HG03280 (cell line): Measurements from ENCODE around the gene HSDL2.
A peak's percentile ranks its signal among the peaks of the same experiment; 100 is the strongest.

Source experiments
- ATAC-seq: cut with Tn5 transposase; IDR thresholded peaks from one replicate; pipeline ENCODE4 v1.9.1; 2021; ENCODE audit warnings: mild to moderate bottlenecking, moderate library complexity; ENCODE audit not compliant: unreplicated experiment

The HSDL2 gene

GRCh38 chr9:112443636-112444035 is 63.7 kb downstream of the HSDL2 start:
- ATAC-seq: no peak

DNA sequence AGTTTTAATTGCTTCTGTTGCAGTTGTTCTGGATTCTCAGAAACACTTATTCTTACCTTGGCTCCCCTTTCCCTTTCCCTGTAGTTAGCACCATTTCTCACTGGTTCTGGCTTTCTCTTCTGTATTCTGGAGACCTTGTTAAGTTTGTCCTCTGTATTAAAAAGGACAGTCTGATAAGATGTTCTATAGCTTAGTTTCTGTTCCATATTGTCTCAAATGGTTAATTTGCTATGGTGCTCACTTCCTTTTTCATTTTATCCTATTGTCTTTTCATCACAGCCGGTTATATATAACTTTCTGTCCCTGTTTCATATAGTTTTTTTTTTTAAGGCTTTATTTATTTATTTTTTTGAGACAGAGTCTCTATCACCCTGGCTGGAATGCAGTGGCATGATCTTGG is 65.3 kb downstream of the HSDL2 start:
- no peak for ATAC-seq

DNA sequence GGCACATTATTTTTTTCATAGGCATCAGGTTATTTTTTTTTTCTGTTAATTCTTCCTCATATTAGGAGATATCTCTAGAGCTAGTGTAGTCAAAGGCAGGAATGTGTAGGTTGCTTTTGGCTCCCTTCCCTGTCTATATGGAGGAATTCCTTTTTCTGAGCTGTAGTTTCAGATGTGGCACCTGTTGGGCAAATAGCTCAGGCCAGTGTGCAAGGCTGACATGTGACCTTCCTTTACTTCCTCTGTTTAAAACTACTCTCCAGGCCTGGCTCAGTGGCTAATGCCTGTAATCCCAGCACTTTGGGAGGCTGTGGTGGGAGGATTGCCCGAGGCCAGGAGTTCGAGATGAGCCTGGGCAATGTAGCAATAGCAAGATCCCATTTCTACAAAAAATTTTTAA is 66.2 kb downstream of the HSDL2 start:
- ATAC-seq: no peak

DNA sequence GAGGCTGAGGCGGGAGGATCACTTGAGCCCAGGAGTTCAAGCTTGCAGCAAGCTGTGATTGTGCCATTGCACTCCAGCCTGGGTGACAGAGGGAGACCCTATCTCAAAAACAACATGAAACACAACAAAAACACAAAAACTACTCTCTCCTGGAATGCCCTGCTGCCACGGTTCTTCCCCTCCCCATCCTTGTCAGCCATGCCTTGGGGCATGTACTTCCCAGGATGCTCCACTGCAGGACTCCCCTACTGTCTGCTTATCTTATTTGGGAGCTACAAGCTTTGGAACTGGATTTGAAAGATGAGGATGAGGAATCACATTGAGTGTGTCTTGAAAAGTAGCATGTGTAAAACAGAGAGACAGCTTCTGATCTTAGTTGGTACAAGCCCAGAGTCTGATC is 66.6 kb downstream of the HSDL2 start:
- no peak for ATAC-seq

- ATAC-seq: no peak
Measured at GRCh38 chr9:112447283-112447761, 67.4 kb downstream of the HSDL2 start.

GRCh38 chr9:112462855-112463254 is 82.9 kb downstream of the HSDL2 start:
- no peak for ATAC-seq

DNA sequence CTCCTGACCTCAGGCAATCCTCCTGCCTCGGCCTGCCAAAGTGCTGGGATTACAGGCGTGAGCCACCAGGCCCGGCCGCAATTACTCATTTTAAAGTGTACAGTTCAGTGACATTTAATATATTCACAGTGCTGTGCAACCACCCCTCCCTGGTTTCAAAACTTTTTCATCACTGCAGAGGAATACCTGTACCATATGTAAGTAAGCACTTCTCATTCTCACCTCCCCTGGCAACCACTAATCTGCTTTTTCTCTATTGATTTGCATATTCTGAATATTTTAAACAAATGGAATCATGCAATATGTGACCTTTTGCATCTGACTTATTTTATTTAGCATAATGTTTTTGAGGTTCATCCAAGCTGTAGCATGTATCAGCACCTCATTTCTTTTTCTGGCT is 85.4 kb downstream of the HSDL2 start:
- no peak for ATAC-seq

DNA sequence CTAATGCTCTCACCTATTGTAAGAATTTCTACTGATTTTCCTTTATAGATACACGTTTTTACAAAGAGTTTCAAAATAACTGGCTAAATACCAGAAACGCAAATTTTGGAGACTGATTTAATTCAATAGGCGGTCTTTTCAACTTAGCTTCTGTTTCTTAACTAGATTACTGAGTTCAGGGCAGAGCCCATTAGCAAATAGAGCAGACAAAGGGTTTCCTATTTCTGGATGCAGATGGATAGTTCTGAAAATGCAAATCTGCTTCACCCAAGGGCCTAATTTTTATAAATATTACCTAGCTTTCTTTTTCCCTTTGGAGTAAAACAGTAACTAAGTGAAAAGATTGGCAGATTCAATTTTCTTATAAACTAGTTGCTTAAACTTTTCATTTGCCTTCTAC is 93.1 kb downstream of the HSDL2 start:
- ATAC-seq: no peak

- no peak for ATAC-seq
Measured at GRCh38 chr9:112473986-112474385, 94.1 kb downstream of the HSDL2 start.

DNA sequence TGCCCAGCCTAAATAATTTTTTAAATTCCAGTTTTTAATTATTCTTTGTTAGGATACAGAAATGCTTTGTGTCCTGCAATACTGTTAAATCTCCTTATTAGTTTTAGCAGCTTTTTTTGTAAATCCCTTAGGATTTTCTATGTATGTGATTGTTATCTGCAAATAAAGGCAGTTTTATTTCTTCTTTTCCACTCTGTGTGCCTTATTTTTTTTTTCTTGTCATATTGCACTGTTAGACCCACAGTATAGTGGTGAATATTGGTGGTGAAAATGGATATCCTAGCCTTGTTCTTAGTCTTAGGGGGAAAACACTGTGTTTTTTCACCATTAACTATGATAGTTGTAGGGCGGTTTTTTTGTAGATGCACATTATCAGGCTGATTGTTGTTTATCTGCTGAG is 95.4 kb downstream of the HSDL2 start:
- no peak for ATAC-seq

DNA sequence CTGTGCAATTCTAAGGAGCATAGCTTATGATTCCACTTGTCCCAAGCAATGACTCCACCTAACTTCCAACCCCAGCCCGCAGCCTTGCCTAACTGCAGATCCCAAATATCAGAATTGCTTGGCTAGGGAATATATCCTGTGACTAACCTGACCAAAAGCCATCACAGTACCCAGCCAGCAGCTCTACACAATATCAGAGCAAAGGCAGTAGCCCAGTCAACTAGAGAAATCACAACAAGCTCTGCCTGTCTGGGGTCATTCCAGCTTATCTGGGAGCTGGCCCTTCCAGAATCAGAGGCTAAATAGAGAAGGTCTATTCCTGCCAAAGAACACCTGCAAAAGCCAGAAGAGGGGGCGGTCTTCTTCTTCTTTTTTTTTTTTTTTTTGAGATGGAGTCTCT is 97.4 kb downstream of the HSDL2 start:
- no peak for ATAC-seq

GRCh38 chr9:112479221-112479620 is 99.3 kb downstream of the HSDL2 start:
- ATAC-seq: no peak

DNA sequence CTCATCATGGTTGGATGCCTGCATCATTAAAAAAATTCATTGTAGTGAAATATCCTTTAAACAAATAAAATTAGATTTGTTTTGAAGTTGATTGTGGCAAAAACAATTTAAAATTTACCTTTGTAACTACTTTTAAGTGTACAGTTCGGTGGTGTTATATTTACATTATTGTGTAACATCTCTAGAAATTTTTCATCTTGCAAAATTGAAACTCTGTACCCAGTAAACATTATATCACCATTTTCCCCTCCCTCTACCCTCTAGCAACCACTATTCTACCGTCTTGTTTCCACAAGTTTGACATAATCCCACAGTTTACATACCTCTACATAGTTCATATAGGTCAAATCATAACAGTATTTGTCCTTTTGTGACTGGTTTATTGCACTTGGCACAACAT is 104.7 kb downstream of the HSDL2 start:
- ATAC-seq: no peak

DNA sequence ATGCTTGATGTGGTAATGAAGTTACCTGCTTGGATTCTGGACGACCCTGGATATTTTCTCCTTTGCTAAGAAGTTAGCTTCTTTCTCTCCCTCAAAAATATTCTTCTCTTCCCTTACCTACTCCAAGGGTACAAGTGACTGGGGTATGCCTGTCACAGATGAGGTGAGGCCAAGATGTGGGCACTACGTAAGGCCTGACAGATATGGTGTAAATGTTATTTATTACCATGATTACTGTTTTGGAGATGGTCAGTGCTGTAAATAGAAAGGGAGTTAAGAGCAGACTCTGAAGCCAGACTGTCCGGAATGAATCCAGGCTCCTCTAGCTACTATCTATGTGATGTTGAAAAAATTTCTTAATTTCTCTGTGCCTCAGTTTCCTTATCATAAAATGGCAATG is 105.7 kb downstream of the HSDL2 start:
- no peak for ATAC-seq

- ATAC-seq: peak; percentile 91
Measured at GRCh38 chr9:112486221-112487007, 106.5 kb downstream of the HSDL2 start, which contains the start of gene KIAA1958. KIAA1958 (plus strand) TSS chr9:112486827; CDS start chr9:112574081, 87,254 bp downstream.

DNA sequence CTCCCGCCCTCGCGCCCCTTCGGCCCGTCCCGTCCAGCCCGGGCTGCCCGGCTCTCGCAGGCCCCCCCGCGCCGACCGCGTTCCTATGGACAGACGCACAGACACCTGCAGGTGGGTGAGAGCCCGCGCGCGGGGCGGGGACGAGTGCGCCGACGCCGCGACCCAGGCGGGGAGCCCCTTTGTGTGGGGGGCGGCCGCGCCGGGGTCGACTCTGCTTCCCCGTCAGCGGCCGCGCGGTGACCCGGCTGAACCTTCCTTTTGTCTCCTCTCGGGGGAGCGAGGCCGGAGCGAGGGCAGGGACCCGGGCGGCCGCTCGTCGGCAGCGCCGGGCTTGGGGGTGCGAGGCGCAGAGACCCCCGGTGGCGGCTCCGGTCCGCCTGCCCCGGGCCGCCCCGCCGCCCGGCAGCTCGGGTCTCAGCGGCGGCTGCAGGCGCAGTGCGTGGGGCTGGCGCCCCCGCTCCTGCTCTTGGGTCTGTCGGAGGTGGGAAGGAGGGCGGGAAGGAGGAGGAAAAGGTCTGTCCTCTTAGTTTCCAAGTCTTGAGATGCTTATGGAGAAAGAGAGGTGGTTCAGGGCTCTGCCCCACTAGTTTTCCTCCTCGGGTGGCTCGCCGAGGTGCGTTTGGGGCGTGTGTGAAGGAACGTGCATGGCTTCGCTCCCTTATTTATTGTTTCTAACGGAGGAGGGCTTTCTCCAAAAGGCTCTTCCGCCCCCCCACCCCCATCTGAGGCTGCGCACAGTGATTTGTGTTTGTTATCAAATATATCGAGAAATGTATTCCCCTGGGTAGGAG is 107.3 kb downstream of the HSDL2 start:
- ATAC-seq: peak; percentile 53

DNA sequence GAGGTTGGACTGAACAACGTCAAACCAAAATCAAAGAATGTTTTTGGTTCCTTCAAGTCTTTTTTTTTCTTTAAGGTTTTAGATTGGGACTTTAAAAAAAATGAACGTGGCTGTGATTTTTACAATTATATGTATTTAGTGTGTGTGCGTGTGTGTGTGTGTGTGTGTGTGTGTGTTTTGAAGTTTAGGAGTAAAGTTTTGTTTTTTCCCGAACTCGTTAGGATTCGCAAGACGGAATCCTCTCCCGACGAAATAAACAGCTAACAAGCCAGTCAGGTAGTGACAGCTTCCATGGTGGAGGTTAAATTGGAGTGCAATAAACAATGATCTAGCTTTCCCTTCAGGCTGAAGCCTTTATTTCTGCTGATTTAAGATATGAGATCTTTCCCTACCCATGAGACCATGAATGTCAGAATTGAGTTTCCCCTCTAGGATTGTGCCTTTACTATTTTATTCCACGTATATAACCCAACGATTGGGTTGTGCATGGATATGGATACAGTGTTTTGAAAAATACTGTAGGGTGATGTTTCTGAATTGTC is 108.0 kb downstream of the HSDL2 start:
- no peak for ATAC-seq

DNA sequence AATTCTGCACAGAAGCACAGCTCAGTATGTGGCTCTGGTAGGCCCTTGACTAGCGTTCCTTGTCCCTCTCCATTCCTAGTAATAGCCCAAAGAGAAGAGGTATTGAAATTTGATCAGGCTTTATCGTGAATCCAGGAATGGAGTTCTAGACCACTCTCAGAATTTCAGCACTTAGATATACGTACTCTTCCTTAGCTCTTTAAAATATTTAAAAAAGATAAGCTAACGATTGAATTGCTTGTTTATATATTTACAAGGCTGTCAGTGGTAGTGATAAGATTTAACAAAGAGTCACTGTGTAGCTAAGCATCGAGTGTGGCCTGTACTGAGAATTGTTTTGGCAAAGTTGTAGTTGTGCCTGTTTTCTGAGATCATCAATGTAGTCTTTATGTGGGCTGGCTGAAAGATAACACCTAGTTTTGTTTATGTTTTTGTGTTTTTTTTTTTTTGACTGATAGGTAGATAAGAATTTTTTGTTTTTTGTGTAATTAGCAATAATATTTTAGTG is 109.2 kb downstream of the HSDL2 start:
- ATAC-seq: no peak

DNA sequence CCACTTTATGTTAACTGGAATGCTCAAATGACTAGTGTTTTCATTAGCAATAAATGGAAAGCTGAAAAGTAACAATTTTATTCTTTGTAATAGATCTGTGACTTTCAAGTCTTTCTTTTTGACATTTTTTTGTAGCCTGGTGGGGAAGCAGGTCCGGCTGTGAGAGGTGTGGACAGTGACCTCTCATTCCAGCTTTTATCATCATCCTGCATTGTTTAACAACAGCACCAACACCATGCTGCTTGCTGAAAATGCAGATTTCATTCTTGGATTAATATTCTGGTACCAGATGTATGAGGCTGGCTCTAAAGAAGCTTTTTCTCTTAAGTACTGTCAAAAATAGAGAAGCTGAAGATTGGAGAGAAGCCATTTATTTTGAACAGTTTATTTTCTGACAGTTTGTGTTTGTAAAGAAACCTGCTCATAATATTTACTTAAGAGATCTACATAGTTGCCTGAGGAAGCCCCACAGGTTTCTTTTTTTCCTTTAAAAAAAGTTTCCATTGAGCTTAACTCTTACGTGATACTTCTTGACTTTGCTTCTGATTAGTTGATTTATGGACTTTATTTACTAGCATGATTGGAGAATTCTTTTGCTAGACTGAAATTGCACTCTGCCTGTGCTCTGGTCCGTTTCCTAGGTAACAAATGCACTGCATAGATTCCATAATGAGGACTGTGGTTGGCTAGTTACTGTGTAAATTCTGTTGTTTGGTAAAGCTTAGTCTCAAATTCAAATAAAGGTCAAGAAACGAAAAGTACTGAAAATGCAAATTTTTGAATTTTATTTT is 110.2 kb downstream of the HSDL2 start:
- ATAC-seq: no peak

DNA sequence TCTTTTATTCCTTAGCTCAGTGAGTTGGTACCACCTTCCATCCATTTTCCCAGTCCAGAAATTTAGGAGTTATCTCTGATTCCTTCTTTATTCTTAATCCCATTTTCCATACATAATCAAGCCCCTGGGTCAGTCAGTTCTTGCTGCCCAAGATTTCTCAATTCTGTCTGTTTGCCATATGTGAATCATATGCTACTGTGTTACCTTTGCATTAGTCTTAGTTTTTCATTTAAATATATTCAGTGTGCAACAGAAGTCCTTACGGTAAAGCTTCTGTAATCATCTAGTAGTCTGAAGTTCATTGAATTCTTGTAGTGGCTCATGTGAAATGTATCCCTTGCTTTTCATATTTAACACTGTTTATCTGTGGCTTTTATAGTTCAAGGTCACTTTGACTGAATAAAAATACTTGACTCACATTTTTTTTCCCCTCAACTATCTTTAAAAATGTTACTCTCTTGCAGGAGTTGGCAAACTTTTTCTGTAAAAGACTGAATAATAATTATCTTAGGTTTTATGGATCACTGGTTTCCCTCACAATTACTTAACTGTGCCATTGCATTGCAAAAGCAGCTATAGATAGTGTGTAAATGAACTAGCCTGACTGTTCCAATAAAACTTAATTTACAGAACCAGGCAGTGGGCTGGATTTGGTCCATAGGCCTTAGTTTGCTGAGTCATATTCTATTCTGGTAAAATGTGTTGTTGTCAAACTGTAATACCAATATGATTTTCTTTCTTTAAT is 113.7 kb downstream of the HSDL2 start:
- ATAC-seq: no peak
